ENCODE results near the gene BRD3.

Gene BRD3

GRCh38 chr9:134014946-134015345, 52.9 kb downstream of the BRD3 start:
- TF ChIP-seq CTCF (IDR thresholded peaks at IDR 0.05; ENCODE audit: low read depth, low read length): no peak
- no peak for DNase-seq (ENCODE audit: low read depth, low spot score)
- H3K4me3 ChIP-seq (ENCODE audit: low read depth, low read length): no peak overlapping the region
- in situ Hi-C loops (cut with HindIII; ENCODE audit: low sequenced_read_pairs): loop anchor here (25.0 kb wide), 1 partner anchor 228 kb away; no protein-coding TSS in a partner anchor

GRCh38 chr9:134011401-134011800, 56.4 kb downstream of the BRD3 start:
- no peak overlapping the region for H3K4me3 ChIP-seq (ENCODE audit: low read depth, low read length)
- TF ChIP-seq CTCF (IDR thresholded peaks at IDR 0.05; ENCODE audit: low read depth, low read length): no peak
- in situ Hi-C loops (cut with HindIII; ENCODE audit: low sequenced_read_pairs): loop anchor here (25.0 kb wide), 1 partner anchor 224 kb away; no protein-coding TSS in a partner anchor
- DNase-seq (ENCODE audit: low read depth, low spot score): no peak

GRCh38 chr9:134010310-134011173, 57.3 kb downstream of the BRD3 start:
- TF ChIP-seq CTCF (IDR thresholded peaks at IDR 0.05; ENCODE audit: low read depth, low read length): no peak
- DNase-seq (ENCODE audit: low read depth, low spot score): no peak
- H3K4me3 ChIP-seq (ENCODE audit: low read depth, low read length): no peak overlapping the region
- in situ Hi-C loops (cut with HindIII; ENCODE audit: low sequenced_read_pairs): loop anchor here (25.0 kb wide), 1 partner anchor 223 kb away; no protein-coding TSS in a partner anchor

- DNase-seq (ENCODE audit: low read depth, low spot score): no peak
- no peak overlapping the region for H3K4me3 ChIP-seq (ENCODE audit: low read depth, low read length)
- in situ Hi-C loops (cut with HindIII; ENCODE audit: low sequenced_read_pairs): loop anchor here (25.0 kb wide), 1 partner anchor 220 kb away; no protein-coding TSS in a partner anchor
- no peak for TF ChIP-seq CTCF (IDR thresholded peaks at IDR 0.05; ENCODE audit: low read depth, low read length)
Observed at GRCh38 chr9:134007571-134007970, 60.3 kb downstream of the BRD3 start.

GRCh38 chr9:134007150-134007549, 60.7 kb downstream of the BRD3 start:
- DNase-seq (ENCODE audit: low read depth, low spot score): no peak
- H3K4me3 ChIP-seq (ENCODE audit: low read depth, low read length): no peak overlapping the region
- in situ Hi-C loops (cut with HindIII; ENCODE audit: low sequenced_read_pairs): loop anchor here (25.0 kb wide), 1 partner anchor 220 kb away; no protein-coding TSS in a partner anchor
- TF ChIP-seq CTCF (IDR thresholded peaks at IDR 0.05; ENCODE audit: low read depth, low read length): no peak

DNA sequence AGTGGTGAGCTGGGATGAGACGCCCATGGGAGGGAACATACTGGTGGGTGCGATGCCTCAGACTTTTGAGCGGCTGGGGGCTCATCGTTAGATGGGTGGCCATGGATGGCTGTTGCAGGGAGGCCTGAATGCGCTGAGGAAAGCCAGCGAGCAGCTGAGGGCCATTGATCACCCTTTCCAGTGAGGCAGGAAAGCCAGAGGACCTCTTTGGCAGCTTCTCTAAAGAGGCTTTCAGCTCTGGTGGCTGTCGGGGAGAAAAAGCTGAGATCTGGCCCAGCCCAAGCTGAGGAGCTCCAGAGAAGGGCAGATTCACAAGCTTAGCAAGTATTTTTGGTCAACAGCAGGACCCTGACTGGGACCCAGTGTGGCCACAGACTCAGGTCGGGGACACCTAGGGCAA, 62.4 kb downstream of the BRD3 start:
- no peak for DNase-seq (ENCODE audit: low read depth, low spot score)
- H3K4me3 ChIP-seq (ENCODE audit: low read depth, low read length): no peak overlapping the region
- no peak for TF ChIP-seq CTCF (IDR thresholded peaks at IDR 0.05; ENCODE audit: low read depth, low read length)
- in situ Hi-C loops (cut with HindIII; ENCODE audit: low sequenced_read_pairs): loop anchor here (25.0 kb wide), 1 partner anchor 218 kb away; no protein-coding TSS in a partner anchor
